Epithelial cell of esophagus (primary cell): ENCODE data around the gene MTHFD1.

ENCODE experiments used
- DNase-seq: peaks from one replicate; pipeline ENCODE4 v3.0.0; 2010; ENCODE audit warnings: low read depth
- H3K4me3 ChIP-seq: 2 replicates; pipeline ENCODE4 v1.5.1; 2011; ENCODE audit warnings: mild to moderate bottlenecking, low read length, control low read depth
- TF ChIP-seq, protein P1 (sequence below): IDR thresholded peaks from 2 replicates; pipeline ENCODE4 v1.5.1; 2011; ENCODE audit warnings: low read depth, mild to moderate bottlenecking, low read length, control low read depth, inconsistent platforms; ENCODE audit not compliant: insufficient read depth; ENCODE audit errors: missing control alignments

The MTHFD1 gene

DNA sequence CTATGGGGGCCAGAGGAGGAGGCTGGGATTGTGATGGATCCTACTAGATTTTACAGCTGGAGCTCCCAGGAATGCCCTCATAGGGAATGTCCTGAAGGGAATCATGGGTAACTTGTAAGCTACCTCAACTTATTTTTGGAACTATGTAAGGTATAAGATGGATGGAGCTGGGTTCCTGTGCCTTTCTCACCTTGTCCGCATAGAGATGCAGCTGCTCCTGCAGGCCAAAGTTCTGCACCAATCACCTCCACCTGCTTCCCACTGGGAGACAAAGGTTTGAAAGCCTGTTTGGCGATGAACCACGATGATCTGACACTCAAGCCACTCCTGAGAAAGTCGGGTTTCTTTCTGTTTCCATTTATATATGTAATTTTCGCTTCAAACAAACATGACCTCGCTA is 76.5 kb downstream of the MTHFD1 start:
- TF ChIP-seq, protein P1, sequence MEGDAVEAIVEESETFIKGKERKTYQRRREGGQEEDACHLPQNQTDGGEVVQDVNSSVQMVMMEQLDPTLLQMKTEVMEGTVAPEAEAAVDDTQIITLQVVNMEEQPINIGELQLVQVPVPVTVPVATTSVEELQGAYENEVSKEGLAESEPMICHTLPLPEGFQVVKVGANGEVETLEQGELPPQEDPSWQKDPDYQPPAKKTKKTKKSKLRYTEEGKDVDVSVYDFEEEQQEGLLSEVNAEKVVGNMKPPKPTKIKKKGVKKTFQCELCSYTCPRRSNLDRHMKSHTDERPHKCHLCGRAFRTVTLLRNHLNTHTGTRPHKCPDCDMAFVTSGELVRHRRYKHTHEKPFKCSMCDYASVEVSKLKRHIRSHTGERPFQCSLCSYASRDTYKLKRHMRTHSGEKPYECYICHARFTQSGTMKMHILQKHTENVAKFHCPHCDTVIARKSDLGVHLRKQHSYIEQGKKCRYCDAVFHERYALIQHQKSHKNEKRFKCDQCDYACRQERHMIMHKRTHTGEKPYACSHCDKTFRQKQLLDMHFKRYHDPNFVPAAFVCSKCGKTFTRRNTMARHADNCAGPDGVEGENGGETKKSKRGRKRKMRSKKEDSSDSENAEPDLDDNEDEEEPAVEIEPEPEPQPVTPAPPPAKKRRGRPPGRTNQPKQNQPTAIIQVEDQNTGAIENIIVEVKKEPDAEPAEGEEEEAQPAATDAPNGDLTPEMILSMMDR: no peak
- H3K4me3 ChIP-seq: peak overlapping the region; percentile 49
- DNase-seq: no peak

- peak; percentile 31 for DNase-seq
- peak within 1 kb of the TSS; percentile 53 for H3K4me3 ChIP-seq
- TF ChIP-seq, protein P1: no peak
These were observed 77.2 kb downstream of the MTHFD1 start, which contains the start of gene AKAP5 for GRCh38 chr14:64465191-64465822. Gene AKAP5, plus strand, starts transcription at chr14:64465499. Its CDS starts 2,896 bp downstream, at chr14:64468395.

DNA sequence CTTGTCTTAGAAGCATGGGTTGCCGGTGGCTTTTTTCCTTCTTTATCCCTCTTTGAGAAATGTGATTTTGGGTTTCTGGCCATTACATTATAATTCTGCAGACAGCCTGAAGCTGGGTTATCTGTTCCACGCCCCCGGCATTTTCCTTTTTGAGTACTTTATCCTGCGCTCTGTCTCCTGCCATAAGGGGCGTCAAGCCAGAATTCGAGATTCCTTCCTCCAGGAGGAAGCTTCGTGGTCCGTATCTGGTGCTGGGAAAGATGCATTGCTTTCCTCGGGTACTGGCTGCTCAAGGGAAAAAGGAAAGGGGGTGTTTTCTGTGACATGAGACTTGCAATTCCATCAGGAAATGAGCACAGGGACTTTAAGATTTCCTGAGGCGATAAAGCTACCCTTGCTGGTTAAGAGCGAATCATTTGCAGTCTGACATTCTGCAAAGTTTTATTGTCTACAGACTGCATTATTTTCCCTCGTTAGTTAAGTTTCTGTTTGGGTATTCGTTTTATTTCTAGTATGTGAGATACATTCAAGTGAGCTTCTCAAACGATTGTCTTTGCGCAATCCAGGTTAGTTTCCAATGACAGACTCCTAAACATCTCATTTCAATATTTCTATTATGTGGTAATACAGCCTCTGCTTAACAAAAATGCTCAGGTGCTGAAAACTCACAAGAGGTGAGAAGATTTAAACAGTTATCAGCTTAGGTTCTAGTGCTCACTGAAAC is 77.8 kb downstream of the MTHFD1 start:
- peak; percentile 27 for DNase-seq
- TF ChIP-seq, protein P1: no peak
- H3K4me3 ChIP-seq: peak overlapping the region; percentile 53

DNA sequence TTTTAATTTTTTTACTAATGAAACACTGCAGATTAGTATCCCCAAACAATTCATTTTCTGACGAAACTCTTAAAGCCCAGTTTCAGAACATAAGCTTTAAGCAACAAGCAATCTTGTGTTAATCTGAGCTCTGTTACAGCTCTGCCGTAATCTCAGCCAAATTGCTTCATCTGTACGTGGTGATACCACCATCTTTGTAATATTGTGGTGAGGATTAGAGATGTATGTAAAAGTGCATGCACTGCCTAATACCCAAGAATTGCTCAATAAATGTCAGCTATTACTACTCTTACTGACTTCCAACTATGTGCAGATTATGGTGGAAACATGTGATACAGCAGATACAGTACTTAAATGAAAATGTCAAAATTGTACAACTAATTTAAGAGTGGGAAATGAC is 78.9 kb downstream of the MTHFD1 start:
- DNase-seq: no peak
- H3K4me3 ChIP-seq: no peak overlapping the region
- TF ChIP-seq, protein P1: no peak

DNA sequence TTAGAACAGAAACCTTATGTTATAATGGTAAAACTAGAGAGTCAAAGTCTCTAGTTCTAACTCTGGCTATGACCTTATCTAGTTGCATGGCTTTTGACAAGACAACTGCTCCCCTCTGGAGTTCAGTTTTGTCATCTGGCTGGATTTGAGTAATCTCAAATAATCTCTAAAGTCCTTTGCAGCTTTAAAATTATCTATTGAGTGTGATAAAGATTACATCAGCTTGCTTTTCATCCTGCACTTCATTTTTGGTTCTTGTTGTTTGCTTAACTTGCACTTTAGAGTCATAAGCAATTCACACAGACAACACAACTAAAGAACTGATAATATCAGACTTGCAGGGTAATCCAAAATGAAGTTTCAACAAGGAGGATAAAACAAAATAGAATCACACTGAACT is 79.4 kb downstream of the MTHFD1 start:
- TF ChIP-seq, protein P1: no peak
- DNase-seq: no peak
- no peak overlapping the region for H3K4me3 ChIP-seq

DNA sequence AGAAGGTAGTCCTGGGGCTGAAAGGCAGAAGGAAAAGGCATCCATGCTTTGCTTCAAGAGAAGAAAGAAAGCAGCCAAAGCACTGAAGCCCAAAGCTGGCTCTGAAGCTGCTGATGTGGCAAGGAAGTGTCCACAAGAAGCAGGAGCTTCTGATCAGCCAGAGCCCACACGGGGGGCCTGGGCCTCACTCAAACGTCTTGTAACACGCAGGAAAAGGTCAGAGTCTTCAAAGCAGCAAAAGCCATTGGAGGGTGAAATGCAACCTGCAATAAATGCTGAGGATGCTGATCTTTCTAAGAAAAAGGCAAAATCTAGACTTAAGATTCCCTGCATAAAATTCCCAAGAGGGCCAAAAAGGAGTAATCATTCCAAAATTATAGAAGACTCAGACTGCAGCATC is 80.3 kb downstream of the MTHFD1 start:
- TF ChIP-seq, protein P1: no peak
- no peak overlapping the region for H3K4me3 ChIP-seq
- no peak for DNase-seq
